Measurements from ENCODE around the gene PPP1R1C.

GRCh38 chr2:181995289-181995688, 9.6 kb downstream of the PPP1R1C start:
- TF ChIP-seq ZNF274 (IDR thresholded peaks at IDR 0.05; ENCODE audit: low read depth, low read length) (no peak), SUZ12 (IDR thresholded peaks at IDR 0.05; ENCODE audit: extremely low read depth, insufficient read depth, insufficient read length) (no peak)
